Lower leg skin (tissue), 4 donors: Measurements from ENCODE around the gene CCZ1. TPM values are rescaled to one million over a fixed set of nuclear protein-coding genes. Genes with fewer than 3 reads are reported as not detected.
"Not testable (repeated sequence)": the region's sequence is repeated elsewhere in the genome, so short reads cannot be mapped to it uniquely, and the experiment has no call there.

Source experiments
- DNase-seq, 2 donors: peaks; one replicate each; pipeline ENCODE4 v3.0.0-alpha.2; 2019; ENCODE audit warnings: low spot score in 2 of 2
- H3K4me3 ChIP-seq: fragments of 200-600 bp; sonication (generic); 2 replicates; pipeline ENCODE4 v1.5.1; 2017; ENCODE audit warnings: mild to moderate bottlenecking, low read depth; ENCODE audit not compliant: poor library complexity, severe bottlenecking
- WGBS, 2 donors: methylation state at CpG; one replicate each; pipeline ENCODE4 v1.1.5; 2018; 5-methylcytosine and 5-hydroxymethylcytosine counted together
- intact Hi-C: fragments of 100-400 bp; cut with DNase I; formaldehyde crosslinking; loops from one replicate; pipeline ENCODE4 v1.15.0; 2023; ENCODE audit warnings: low total_unique reads
- total RNA-seq, 4 donors: library from RNA; depleted of rRNA; stranded (reverse); fragments of >200 nt; gene quantifications; one replicate each; pipeline ENCODE4 v1.1.0, GENCODE V29; 2016

The CCZ1 gene
- total RNA-seq, 4 donors from 2014 or later, result 37.3 to 66.7 (median 48.4) TPM

DNA sequence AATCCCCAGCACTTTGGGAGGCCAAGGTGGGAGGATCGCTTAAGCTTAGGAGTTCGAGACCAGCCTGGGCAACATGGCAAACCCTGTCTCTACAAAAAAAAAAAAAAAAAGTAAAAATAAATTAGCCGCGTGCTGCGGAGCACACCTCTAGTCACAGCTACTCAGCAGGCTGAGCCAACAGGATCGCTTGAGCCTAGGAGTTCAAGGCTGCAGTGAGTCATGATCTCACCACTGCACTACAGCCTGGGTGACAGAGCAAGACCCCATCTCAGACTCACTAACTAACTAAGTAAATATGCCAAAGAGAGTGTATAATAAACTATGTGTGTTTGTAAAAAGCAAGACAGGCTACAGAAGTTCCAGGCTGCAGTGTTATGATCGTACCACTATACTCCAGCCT, 65.3 kb downstream of the CCZ1 start:
- intact Hi-C loops, H3K4me3 ChIP-seq, DNase-seq: not testable (repeated sequence)
- WGBS, 2 donors, result 100% methylated on average over 4 of the region's 7 CpGs; no CpG with 5 or more reads in 1 of the 2 donors

DNA sequence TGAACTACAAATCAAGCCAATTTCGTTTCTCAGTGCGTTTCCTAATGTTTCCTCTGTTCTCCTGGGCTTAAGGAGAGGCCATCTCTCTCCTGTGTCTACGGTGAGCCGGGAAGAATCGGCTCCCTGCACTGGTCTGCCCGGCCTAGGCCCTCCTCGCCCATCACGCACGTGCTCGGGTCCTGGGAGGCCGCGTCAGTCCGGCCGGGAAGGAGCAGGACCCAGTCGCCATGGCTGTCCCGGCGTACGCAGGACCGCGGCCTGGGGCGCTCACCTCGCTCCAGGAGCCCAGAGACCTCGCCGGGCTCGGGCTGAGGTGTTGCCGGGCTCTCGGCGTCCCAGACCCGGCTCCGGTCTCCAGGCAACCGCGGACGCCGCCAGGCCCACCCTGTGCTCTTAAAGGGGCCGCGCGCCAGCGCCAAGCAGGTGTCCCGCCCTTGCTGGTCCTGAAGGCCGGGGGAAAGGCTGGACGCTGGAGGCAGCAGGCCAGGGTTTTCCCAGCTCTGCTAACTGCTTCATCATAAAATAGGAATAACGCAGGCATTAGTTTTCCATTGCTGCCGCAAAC, 71.9 kb downstream of the CCZ1 start, which contains the start of gene RSPH10B:
TSS of gene RSPH10B (minus strand) at position 343 of the 565 bp plus-strand sequence. CDS start 3,573 bp downstream, outside the sequence.
- DNase-seq, H3K4me3 ChIP-seq, intact Hi-C loops: not testable (repeated sequence)
- WGBS, 2 donors, result no CpG with 5 or more reads among the region's 43 CpGs

DNA sequence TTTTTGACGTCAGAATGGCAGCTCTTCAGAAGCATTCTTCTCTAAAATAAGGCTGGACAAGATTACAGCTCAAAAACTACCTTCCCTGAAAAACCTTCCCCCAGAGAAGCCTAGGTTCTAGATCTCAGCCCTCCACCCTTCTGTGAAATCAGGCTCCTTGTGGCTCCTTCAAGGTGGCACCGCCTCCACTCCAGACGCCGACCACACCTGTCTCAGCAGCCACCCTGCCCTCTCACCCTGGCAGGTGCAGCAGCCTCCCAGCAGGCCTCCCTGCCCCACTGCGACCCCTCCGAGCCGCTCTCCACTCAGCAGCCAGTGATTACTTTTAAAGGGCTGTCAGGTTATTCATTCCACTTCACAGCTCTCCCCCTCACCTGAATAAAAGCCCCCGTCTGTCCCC, 75.0 kb downstream of the CCZ1 start:
- WGBS, 2 donors, result no CpG with 5 or more reads among the region's 8 CpGs

More for the DNA sequence above, 75.0 kb downstream of the CCZ1 start:
- DNase-seq, H3K4me3 ChIP-seq, intact Hi-C loops: not testable (repeated sequence)

Other genes with a start within 250 kb of the CCZ1 start
- 10 to 100 TPM; 20.2 to 34.4 (median 28.6) TPM for gene RNF216, start 117.1 kb upstream of the CCZ1 start, total RNA-seq
- not detected for gene OCM, start 17.9 kb upstream of the CCZ1 start, total RNA-seq
- gene RSPH10B, start 72.0 kb downstream of the CCZ1 start, total RNA-seq, result under 1 TPM in 1 of 4 donors, not detected in 3; 0.19 TPM
- gene PMS2, start 110.3 kb downstream of the CCZ1 start, total RNA-seq, result 10 to 100 TPM; 14.9 to 23.2 (median 21.6) TPM
- gene AIMP2, start 110.5 kb downstream of the CCZ1 start, total RNA-seq, result 10 to 100 TPM; 32.3 to 50.0 (median 36.4) TPM
- gene ANKRD61, start 132.6 kb downstream of the CCZ1 start, total RNA-seq, result not detected
- 100 to 1,000 TPM; 118 to 287 (median 217) TPM for gene EIF2AK1, start 160.4 kb downstream of the CCZ1 start, total RNA-seq
- 10 to 100 TPM in 2 of 4 donors, 1 to 10 TPM in 2; 8.6 to 15.3 (median 9.7) TPM for gene USP42, start 206.2 kb downstream of the CCZ1 start, total RNA-seq